Trophoblast cell (in vitro differentiated cells and primary cell): ENCODE results near the gene B3GALT5. TPM values are rescaled to one million over a fixed set of nuclear protein-coding genes. Genes with fewer than 3 reads are reported as not detected.

ENCODE experiments used
- DNase-seq, 2 donors: peaks; one replicate each; pipeline ENCODE4 v3.0.0-alpha.2; 2016
- H2AFZ ChIP-seq: 2 replicates; pipeline ENCODE4 v1.6.1; 2013; ENCODE audit warnings: low read length, moderate library complexity, mild to moderate bottlenecking; ENCODE audit not compliant: insufficient read depth, poor library complexity
- H2AK5ac ChIP-seq: 2 replicates; pipeline ENCODE4 v1.6.1; 2013; ENCODE audit warnings: mild to moderate bottlenecking, low read length
- H2BK120ac ChIP-seq: 2 replicates; pipeline ENCODE4 v1.6.1; 2013; ENCODE audit warnings: low read length, mild to moderate bottlenecking, moderate library complexity; ENCODE audit not compliant: insufficient read depth, poor library complexity
- H2BK12ac ChIP-seq: 2 replicates; pipeline ENCODE4 v1.6.1; 2013; ENCODE audit warnings: mild to moderate bottlenecking, low read length, moderate library complexity
- H2BK5ac ChIP-seq: 2 replicates; pipeline ENCODE4 v1.6.1; 2013; ENCODE audit warnings: low read length, low read depth, moderate library complexity, mild to moderate bottlenecking; ENCODE audit not compliant: poor library complexity
- H3K14ac ChIP-seq: 2 replicates; pipeline ENCODE4 v1.6.1; 2013; ENCODE audit warnings: mild to moderate bottlenecking, low read length
- H3K18ac ChIP-seq: 2 replicates; pipeline ENCODE4 v1.6.1; 2013; ENCODE audit warnings: mild to moderate bottlenecking, low read length
- H3K23ac ChIP-seq: 2 replicates; pipeline ENCODE4 v1.6.1; 2013; ENCODE audit warnings: low read length
- H3K27ac ChIP-seq: 2 replicates; pipeline ENCODE4 v1.5.1; 2013; ENCODE audit warnings: low read depth, mild to moderate bottlenecking, inconsistent platforms, low read length, moderate library complexity
- H3K27me3 ChIP-seq: 2 replicates; pipeline ENCODE4 v1.6.1; 2013; ENCODE audit warnings: inconsistent platforms, mild to moderate bottlenecking, low read length, moderate library complexity; ENCODE audit not compliant: insufficient read depth
- H3K36me3 ChIP-seq, 2 experiments: 1 replicate in 1 of 2; 2 replicates in 1 of 2; pipeline ENCODE4 v1.6.1; 2013; ENCODE audit warnings: low read length in 2 of 2, mild to moderate bottlenecking in 2 of 2, moderate library complexity in 1 of 2; ENCODE audit not compliant: insufficient read depth in 2 of 2, control insufficient read depth in 1 of 2
- H3K4ac ChIP-seq: 2 replicates; pipeline ENCODE4 v1.6.1; 2013; ENCODE audit warnings: low read depth, mild to moderate bottlenecking, low read length, moderate library complexity
- H3K4me1 ChIP-seq, 2 experiments: 1 replicate in 1 of 2; 2 replicates in 1 of 2; pipeline ENCODE4 v1.6.1; 2013; ENCODE audit warnings: low read length in 2 of 2, mild to moderate bottlenecking in 2 of 2, moderate library complexity in 1 of 2; ENCODE audit not compliant: insufficient read depth in 2 of 2, control insufficient read depth in 1 of 2
- H3K4me2 ChIP-seq: 2 replicates; pipeline ENCODE4 v1.6.1; 2013; ENCODE audit warnings: inconsistent platforms, mild to moderate bottlenecking, low read length, moderate library complexity
- H3K4me3 ChIP-seq: 2 replicates; pipeline ENCODE4 v1.5.1; 2013; ENCODE audit warnings: mild to moderate bottlenecking, low read depth, low read length, inconsistent platforms
- H3K79me1 ChIP-seq: one replicate; pipeline ENCODE4 v1.6.1; 2013; ENCODE audit warnings: low read length
- H3K79me2 ChIP-seq: 2 replicates; pipeline ENCODE4 v1.6.1; 2013; ENCODE audit warnings: low read length, mild to moderate bottlenecking; ENCODE audit not compliant: control insufficient read depth, insufficient read depth, poor library complexity
- H3K9ac ChIP-seq: 2 replicates; pipeline ENCODE4 v1.6.1; 2013; ENCODE audit warnings: mild to moderate bottlenecking, low read length
- H3K9me3 ChIP-seq: 2 replicates; pipeline ENCODE4 v1.6.1; 2013; ENCODE audit warnings: low read depth, mild to moderate bottlenecking, control low read depth, inconsistent platforms, low read length; ENCODE audit not compliant: insufficient read depth
- H4K12ac ChIP-seq: 2 replicates; pipeline ENCODE4 v1.6.1; 2013; ENCODE audit warnings: low read depth, mild to moderate bottlenecking, low read length, moderate library complexity
- H4K8ac ChIP-seq: 2 replicates; pipeline ENCODE4 v1.6.1; 2013; ENCODE audit warnings: low read depth, mild to moderate bottlenecking, low read length, moderate library complexity
- H4K91ac ChIP-seq: one replicate; pipeline ENCODE4 v1.6.1; 2013; ENCODE audit warnings: low read depth, mild to moderate bottlenecking, low read length, moderate library complexity
- WGBS: extraction: QIAGEN DNeasy Blood & Tissue Kit; methylation state at CpG from one replicate; pipeline ENCODE4 v1.1.7; 2013; ENCODE audit warnings: missing lambda C conversion rate; ENCODE audit not compliant: insufficient read length, insufficient coverage; ENCODE audit errors: extremely low coverage; 5-methylcytosine and 5-hydroxymethylcytosine counted together
- polyA plus RNA-seq: library from polyadenylated mRNA; stranded (reverse); fragments of 200-250 nt; gene quantifications from 2 replicates; pipeline ENCODE4 v1.2.3, GENCODE V29; 2013

The B3GALT5 gene, protein sequence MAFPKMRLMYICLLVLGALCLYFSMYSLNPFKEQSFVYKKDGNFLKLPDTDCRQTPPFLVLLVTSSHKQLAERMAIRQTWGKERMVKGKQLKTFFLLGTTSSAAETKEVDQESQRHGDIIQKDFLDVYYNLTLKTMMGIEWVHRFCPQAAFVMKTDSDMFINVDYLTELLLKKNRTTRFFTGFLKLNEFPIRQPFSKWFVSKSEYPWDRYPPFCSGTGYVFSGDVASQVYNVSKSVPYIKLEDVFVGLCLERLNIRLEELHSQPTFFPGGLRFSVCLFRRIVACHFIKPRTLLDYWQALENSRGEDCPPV
- 3.0 and 3.2 TPM in 2 replicates for polyA plus RNA-seq

DNA sequence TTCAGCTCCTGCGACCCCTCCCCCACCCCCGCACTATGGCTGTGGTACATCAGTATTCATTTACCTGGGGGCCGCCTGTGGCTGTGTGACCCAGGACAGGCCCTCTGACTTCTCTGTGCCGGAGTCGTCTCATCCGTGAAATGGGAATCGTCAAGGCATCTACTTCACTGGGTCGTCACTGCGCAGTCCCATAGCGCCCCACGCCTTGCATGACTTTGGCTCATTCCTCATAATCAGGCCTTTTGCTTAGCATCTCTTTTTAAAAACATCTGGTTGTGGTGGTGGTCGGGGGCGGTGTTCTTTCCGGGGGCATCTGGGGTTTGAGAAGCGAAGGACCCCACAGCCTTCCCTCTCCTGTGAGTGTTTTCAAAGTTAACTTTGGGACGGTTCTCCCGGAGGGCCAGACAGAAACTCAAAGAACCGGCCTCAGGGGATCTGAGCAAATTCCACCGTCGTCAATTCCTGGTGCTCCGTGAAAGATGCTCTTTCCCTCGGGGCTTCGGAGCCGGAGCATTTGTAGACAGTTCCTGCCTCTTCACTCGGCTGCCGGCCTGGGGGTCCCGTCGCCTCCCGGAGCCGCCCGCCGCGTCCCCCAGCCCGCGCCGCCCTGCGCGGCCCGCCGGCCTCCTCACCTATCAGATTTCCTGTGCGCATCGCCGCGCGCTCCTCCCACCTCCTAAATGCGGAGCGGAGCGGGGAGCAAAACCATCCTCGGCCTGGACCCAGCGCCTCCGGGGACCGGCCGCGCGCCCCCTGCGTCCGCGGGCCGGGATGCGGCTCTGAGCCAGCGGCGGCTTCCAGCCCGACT is at the start of gene B3GALT5:
B3GALT5 (plus strand) TSS at position 708 of the 808 bp plus-strand sequence. CDS start 47,620 bp downstream, outside the sequence.
- H3K23ac ChIP-seq, result no peak within 1 kb of the TSS
- H3K4me1 ChIP-seq, result peaks cover 13 to 16% of the 10 kb centered on the region in 2 experiments
- peak within 1 kb of the TSS; percentile 69 for H3K4me3 ChIP-seq
- H2AFZ ChIP-seq, result peak within 1 kb of the TSS; percentile 42
- H2BK120ac ChIP-seq, result no peak within 1 kb of the TSS
- no peak within 1 kb of the TSS for H2BK5ac ChIP-seq
- no peak within 1 kb of the TSS for H3K14ac ChIP-seq
- H3K79me2 ChIP-seq, result no peaks in the 10 kb centered on the region
- peak within 1 kb of the TSS; percentile 1 for H3K18ac ChIP-seq
- peaks cover 1% of the 10 kb centered on the region for H3K79me1 ChIP-seq
- H3K9me3 ChIP-seq, result peaks cover 2% of the 10 kb centered on the region
- DNase-seq, result peak in 1 of 2 donors; percentile 11
- no peak within 1 kb of the TSS for H4K8ac ChIP-seq
- no peak within 1 kb of the TSS for H3K27ac ChIP-seq
- peak within 1 kb of the TSS; percentile 21 for H3K9ac ChIP-seq
- H2BK12ac ChIP-seq, result no peak within 1 kb of the TSS
- no peak within 1 kb of the TSS for H3K4ac ChIP-seq
- H3K36me3 ChIP-seq, result no peaks in the 10 kb centered on the region
- H3K27me3 ChIP-seq, result no peaks in the 10 kb centered on the region
- no CpG with 5 or more reads among the region's 63 CpGs for WGBS
- H4K91ac ChIP-seq, result no peak within 1 kb of the TSS
- no peak within 1 kb of the TSS for H4K12ac ChIP-seq
- no peak within 1 kb of the TSS for H2AK5ac ChIP-seq
- H3K4me2 ChIP-seq, result peak within 1 kb of the TSS; percentile 89

DNA sequence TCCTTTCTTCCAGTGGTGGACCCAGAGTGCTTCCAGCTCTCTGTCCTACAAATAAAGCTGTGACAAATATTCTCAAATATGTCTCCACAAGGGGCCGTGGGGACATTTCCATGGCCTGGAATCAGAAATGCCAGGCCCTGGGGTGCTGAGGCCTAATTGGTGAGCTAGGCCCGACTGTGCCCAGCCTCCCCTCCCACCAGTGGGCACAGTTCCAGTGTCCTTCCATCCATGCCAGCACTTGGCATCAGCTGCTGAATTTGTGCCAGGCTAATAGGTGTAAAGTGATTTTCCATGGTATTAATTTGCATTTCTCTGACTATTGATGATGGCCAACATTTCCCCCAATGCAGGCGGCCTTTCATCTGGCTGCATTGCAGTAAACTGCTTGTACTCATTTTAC is 48.5 kb upstream of the B3GALT5 start:
- Histone ChIP-seq H3K4ac (no peak overlapping the region), H2BK5ac (no peak overlapping the region), H3K4me2 (no peak overlapping the region), H2BK12ac (no peak overlapping the region), H4K8ac (no peak overlapping the region), H4K12ac (no peak overlapping the region), H3K9me3 (no peaks in the 10 kb centered on the region), H2BK120ac (no peak overlapping the region), H3K4me3 (no peak overlapping the region), H2AFZ (peak overlapping the region; percentile 23), H3K18ac (no peak overlapping the region), H3K14ac (no peak overlapping the region), H3K27me3 (no peaks in the 10 kb centered on the region), H2AK5ac (no peak overlapping the region), H3K4me1 (peaks cover 0 to 6% of the 10 kb centered on the region in 2 experiments), H3K36me3 (no peaks in the 10 kb centered on the region), H4K91ac (no peak overlapping the region), H3K9ac (no peak overlapping the region), H3K79me2 (no peaks in the 10 kb centered on the region), H3K27ac (no peak overlapping the region), H3K79me1 (no peaks in the 10 kb centered on the region), H3K23ac (no peak overlapping the region)
- no peak for DNase-seq
- WGBS, result no CpG with 5 or more reads among the region's 3 CpGs

DNA sequence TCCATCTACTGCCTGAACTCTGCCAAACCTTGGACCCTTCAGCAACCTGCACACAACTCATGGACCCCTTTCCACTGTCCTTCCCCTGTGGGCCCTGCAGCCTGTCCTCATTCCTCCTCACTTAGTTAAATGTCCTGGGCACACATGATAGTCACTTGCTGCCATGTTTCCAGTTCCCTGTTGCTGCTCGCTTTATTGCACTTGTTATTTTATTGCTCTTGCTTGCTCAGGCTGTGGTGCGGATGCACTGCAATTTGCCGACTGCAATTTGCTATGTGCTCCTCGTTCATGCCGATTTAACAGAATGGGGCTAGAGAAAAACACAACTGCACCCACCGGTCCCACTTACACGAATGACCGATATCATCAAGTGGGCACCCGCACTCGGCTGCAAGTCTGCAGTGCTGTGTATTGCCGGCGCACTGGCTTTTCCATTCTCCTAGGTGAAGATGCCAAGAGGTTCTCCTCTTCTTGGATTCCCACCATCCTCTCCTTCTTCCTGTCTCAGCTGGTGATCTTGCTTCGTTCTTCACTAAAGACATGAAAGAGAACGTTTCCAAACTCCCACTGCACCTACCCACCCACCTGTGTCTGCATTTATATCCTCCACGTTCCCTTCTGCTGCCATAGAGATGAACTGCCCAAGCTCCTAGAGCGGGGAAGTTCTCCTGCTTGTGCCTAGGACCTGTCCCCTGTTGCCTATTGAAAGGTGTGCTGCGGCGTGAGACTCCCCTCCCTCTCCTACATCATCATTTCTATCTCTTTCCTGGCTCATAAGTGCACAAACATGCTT is 45.4 kb upstream of the B3GALT5 start:
- Histone ChIP-seq H3K9me3 (no peaks in the 10 kb centered on the region), H3K4me2 (no peak overlapping the region), H2AK5ac (no peak overlapping the region), H3K27me3 (no peaks in the 10 kb centered on the region), H4K12ac (no peak overlapping the region), H3K27ac (no peak overlapping the region), H3K79me2 (no peaks in the 10 kb centered on the region), H3K23ac (no peak overlapping the region), H3K9ac (no peak overlapping the region), H3K4me3 (no peak overlapping the region), H3K4ac (no peak overlapping the region), H4K91ac (no peak overlapping the region), H3K14ac (no peak overlapping the region), H2BK5ac (no peak overlapping the region), H2AFZ (no peak overlapping the region), H4K8ac (no peak overlapping the region), H2BK120ac (no peak overlapping the region), H2BK12ac (no peak overlapping the region), H3K79me1 (no peaks in the 10 kb centered on the region), H3K36me3 (no peaks in the 10 kb centered on the region), H3K4me1 (no peaks in the 10 kb centered on the region), H3K18ac (no peak overlapping the region)
- no CpG with 5 or more reads among the region's 18 CpGs for WGBS
- DNase-seq, result no peak

DNA sequence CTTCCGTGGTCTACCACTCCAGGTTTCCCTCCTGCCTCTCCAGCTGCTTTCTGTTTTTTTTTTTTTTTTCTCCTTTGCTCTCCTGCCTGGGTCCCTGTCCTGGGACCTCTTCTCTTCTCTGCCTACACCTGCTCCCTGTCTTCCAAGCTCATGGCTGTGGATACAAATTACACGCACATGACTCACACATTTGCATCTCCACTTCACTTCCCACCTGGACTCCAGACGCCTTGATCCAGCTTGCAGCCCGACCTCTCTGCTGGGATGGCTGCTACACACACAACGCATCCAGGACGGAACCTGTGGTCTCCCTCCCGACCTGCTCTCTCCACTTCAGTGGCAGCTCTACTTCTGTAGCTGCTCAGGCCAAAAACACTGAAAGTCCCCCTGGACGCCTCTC is 44.4 kb upstream of the B3GALT5 start:
- Histone ChIP-seq H2BK120ac (no peak overlapping the region), H4K91ac (no peak overlapping the region), H3K27ac (no peak overlapping the region), H3K23ac (no peak overlapping the region), H3K4me3 (no peak overlapping the region), H3K4me2 (no peak overlapping the region), H3K79me2 (no peaks in the 10 kb centered on the region), H3K18ac (no peak overlapping the region), H2BK12ac (no peak overlapping the region), H3K14ac (no peak overlapping the region), H3K27me3 (no peaks in the 10 kb centered on the region), H3K4ac (no peak overlapping the region), H3K9ac (no peak overlapping the region), H3K36me3 (no peaks in the 10 kb centered on the region), H3K9me3 (peaks cover 2% of the 10 kb centered on the region), H2BK5ac (no peak overlapping the region), H3K4me1 (no peaks in the 10 kb centered on the region), H2AFZ (no peak overlapping the region), H4K12ac (no peak overlapping the region), H4K8ac (no peak overlapping the region), H3K79me1 (no peaks in the 10 kb centered on the region), H2AK5ac (no peak overlapping the region)
- no CpG with 5 or more reads among the region's 8 CpGs for WGBS
- DNase-seq, result no peak
